ENCODE measurements around the gene ACTRT3. TPM values are rescaled to one million over a fixed set of nuclear protein-coding genes. Genes with fewer than 3 reads are reported as not detected.

Gene ACTRT3
- total and polyA plus RNA-seq, 2 of the 13 experiments (the other 11 are each of a cell fraction or from before 2014, with no cell fraction given): 0.42 to 0.97 TPM

GRCh38 chr3:169764312-169764881 lies 5.0 kb downstream of the ACTRT3 start:
- in situ Hi-C loops (cut with HindIII; ENCODE audit: extremely low pct_ligation_motif_present, low pct_unique_long_range_greater_than_20kb): no loop called here
- FAIRE-seq: no peak
- POLR2A ChIA-PET: interaction anchor here (1.2 to 2.8 kb wide), 2 partner anchors 9 to 202 kb away, joined by 4 to 29 read pairs; partner anchors contain the start of genes MYNN and SEC62
- CTCF ChIA-PET (ENCODE audit: low intra/inter-chr PET ratio, low total read pairs): no interaction called here
- no peak for DNase-seq (ENCODE audit: low spot score)
- intact Hi-C loops (cut with micrococcal nuclease; ENCODE audit: unreplicated experiment): loop anchor here (5.0 to 10.0 kb wide), 3 partner anchors 98 to 260 kb away; partner anchors contain the start of gene MECOM
- BruUV-seq (replicated peaks): TSS peak; percentile 98
- peak overlapping the region; percentile 83 for H3K9ac ChIP-seq (ENCODE audit: insufficient read depth, low read depth, low read length)
- H3K36me3 ChIP-seq (replicated peaks in 1 of 2; ENCODE audit: control insufficient read depth in 1 of 2, insufficient read depth in 2 of 2, low read length in 2 of 2): no peaks in the 10 kb centered on the region
- H2AFZ ChIP-seq (ENCODE audit: low read length): no peak overlapping the region
- H3K79me2 ChIP-seq (ENCODE audit: insufficient read depth, low read length): no peaks in the 10 kb centered on the region
- H3K4me2 ChIP-seq (ENCODE audit: low read depth, low read length): peak overlapping the region; percentile 66
- no peaks in the 10 kb centered on the region; the same call in 1 of the 2 replicates for H3K4me1 ChIP-seq (ENCODE audit: insufficient read depth, low read length)
- H3K27me3 ChIP-seq (ENCODE audit: control insufficient read depth in 1 of 2, insufficient read depth in 2 of 2, low read length in 2 of 2): 0 out of 5 replicates have a peak, but pooled peaks cover 0 to 4% of the 10 kb centered on the region in 2 experiments
- no peaks in the 10 kb centered on the region for H4K20me1 ChIP-seq (ENCODE audit: insufficient read depth, low read length)
- peak overlapping the region; percentile 62 to 80 (median 72) for H3K4me3 ChIP-seq (replicated peaks in 1 of 3; ENCODE audit: insufficient read depth in 1 of 3, low read depth in 2 of 3, low read length in 3 of 3)
- peak overlapping the region; percentile 79 for H3K27ac ChIP-seq (ENCODE audit: extremely low read length, insufficient read depth, low read length)
- peak; percentile 19 for ATAC-seq
- no peaks in the 10 kb centered on the region for H3K9me3 ChIP-seq (ENCODE audit: low read length)
- 54% methylated on average over 29 of the region's 46 CpGs for WGBS (ENCODE audit: low lambda C conversion rate)
- TF ChIP-seq E2F2 (CRISPR knock-in tag; IDR thresholded peaks at IDR 0.05; ENCODE audit: borderline replicate concordance) (0 out of 2 replicates have a peak, but pooled peaks have one; percentile 30), HNRNPH1 (optimal IDR thresholded peaks at IDR 0.05; ENCODE audit: low read depth, low read length) (no peak), ZNF740 (CRISPR knock-in tag; IDR thresholded peaks at IDR 0.05) (no peak), ZNF180 (CRISPR knock-in tag; IDR thresholded peaks at IDR 0.05; ENCODE audit: borderline replicate concordance, low read depth) (no peak), SRF (IDR thresholded peaks at IDR 0.05; ENCODE audit: low read depth, low read length) (peak; percentile 89), PHF8 (CRISPR knock-in tag; IDR thresholded peaks at IDR 0.05) (no peak), ZNF678 (CRISPR knock-in tag; IDR thresholded peaks at IDR 0.05) (no peak), ZNF616 (CRISPR knock-in tag; IDR thresholded peaks at IDR 0.05; ENCODE audit: low read depth) (no peak), HNRNPK (IDR thresholded peaks at IDR 0.05; ENCODE audit: low read depth, low read length, poor library complexity, severe bottlenecking) (no peak), ZFP41 (CRISPR knock-in tag; IDR thresholded peaks at IDR 0.05; ENCODE audit: borderline replicate concordance) (no peak), SALL1 (CRISPR knock-in tag; IDR thresholded peaks at IDR 0.05) (peak; percentile 44; the same call in 1 of the 2 replicates), ZNF891 (CRISPR knock-in tag; IDR thresholded peaks at IDR 0.05) (peak; percentile 63; the same call in 1 of the 2 replicates), ZKSCAN8 (CRISPR knock-in tag; IDR thresholded peaks at IDR 0.05; ENCODE audit: borderline replicate concordance) (no peak), ZNF235 (CRISPR knock-in tag; IDR thresholded peaks at IDR 0.05; ENCODE audit: borderline replicate concordance) (peak; percentile 50; the same call in 1 of the 2 replicates)
- TF ChIP-seq, protein P1, sequence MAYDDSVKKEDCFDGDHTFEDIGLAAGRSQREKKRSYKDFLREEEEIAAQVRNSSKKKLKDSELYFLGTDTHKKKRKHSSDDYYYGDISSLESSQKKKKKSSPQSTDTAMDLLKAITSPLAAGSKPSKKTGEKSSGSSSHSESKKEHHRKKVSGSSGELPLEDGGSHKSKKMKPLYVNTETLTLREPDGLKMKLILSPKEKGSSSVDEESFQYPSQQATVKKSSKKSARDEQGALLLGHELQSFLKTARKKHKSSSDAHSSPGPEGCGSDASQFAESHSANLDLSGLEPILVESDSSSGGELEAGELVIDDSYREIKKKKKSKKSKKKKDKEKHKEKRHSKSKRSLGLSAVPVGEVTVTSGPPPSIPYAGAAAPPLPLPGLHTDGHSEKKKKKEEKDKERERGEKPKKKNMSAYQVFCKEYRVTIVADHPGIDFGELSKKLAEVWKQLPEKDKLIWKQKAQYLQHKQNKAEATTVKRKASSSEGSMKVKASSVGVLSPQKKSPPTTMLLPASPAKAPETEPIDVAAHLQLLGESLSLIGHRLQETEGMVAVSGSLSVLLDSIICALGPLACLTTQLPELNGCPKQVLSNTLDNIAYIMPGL (CRISPR knock-in tag; IDR thresholded peaks at IDR 0.05; ENCODE audit: borderline replicate concordance in 1 of 2, low read depth in 1 of 2): peak in 1 of 2 experiments; percentile 75; a peak in 1 of 4 replicates
